Epithelial cell of umbilical artery (primary cell): Measurements from ENCODE around the gene LAIR1. TPM values are rescaled to one million over a fixed set of nuclear protein-coding genes. Genes with fewer than 3 reads are reported as not detected.

ENCODE experiments used
- total RNA-seq: library from RNA; depleted of rRNA; stranded (reverse); fragments of >200 nt; gene quantifications from 2 replicates; pipeline ENCODE4 v1.2.3, GENCODE V29; 2014

The LAIR1 gene
- not detected in 2 replicates for total RNA-seq

GRCh38 chr19:54364775-54365257, at the start of gene LAIR1:
TSS of gene LAIR1 (minus strand) at chr19:54364931. CDS start at chr19:54364804, 127 bp downstream.

DNA sequence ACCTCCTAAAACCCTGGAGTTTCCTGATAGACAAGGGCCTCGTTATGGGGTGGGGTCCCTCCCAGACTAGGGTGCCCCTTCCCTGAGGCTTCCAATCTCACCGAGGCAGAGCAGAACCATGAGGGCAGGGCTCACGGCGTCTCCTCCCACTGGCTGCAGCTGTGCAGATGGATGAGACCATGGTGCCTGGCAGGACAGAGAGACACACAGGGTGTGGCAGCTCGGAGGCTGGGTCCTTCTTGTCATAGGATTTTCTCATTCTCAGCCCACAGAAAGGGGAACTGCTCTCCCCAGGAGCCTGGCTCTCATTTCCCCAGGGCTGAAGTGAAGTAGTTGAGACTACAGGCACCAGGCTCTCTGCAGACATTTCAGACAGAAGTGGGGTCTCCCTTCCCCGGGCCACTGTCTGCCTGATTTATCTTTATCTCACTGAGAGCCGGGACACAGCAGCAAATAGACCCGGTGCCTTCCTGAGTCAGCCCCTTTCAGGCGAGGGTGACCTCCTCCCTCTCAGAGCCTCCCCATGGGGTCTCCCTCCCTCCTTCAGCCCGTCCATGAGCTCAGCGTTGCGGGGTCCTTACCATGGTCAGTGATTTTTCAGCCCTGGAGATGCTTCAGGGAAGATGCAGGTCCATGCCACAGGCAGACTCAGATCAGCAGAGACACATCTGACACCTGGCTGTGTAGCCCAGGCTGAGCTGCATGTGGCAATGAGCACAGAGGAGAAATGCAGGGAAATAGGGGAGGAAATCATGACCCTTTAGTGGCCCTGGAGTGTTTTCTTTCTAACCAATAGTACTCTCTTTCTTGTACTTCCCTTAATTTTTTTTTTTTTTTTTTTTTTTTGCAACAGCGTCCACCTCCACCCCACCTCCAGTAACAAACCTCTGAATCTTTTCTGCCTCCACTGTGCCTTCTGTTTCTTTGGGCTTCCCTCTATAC, 52.0 kb downstream of the LAIR1 start, which contains the start of gene LILRA5:
TSS of gene LILRA5 (minus strand) at position 731 of the 942 bp plus-strand sequence. CDS start at position 584, 147 bp downstream.

Other genes starting within 250 kb of the LAIR1 start
- 36.6 and 40.0 TPM in 2 replicates for gene TFPT, start 249.3 kb downstream of the LAIR1 start, total RNA-seq
- gene PRPF31, start 249.2 kb downstream of the LAIR1 start, total RNA-seq, result 75.7 and 92.9 TPM in 2 replicates
- gene CNOT3, start 227.2 kb downstream of the LAIR1 start, total RNA-seq, result 9.1 and 9.3 TPM in 2 replicates
- 7.8 and 12.2 TPM in 2 replicates for gene LENG1, start 205.2 kb downstream of the LAIR1 start, total RNA-seq
- gene TMC4, start 191.8 kb downstream of the LAIR1 start, total RNA-seq, result 0.32 TPM in 1 of 2 replicates, not detected in the other
- 45.1 and 83.9 TPM in 2 replicates for gene MBOAT7, start 175.4 kb downstream of the LAIR1 start, total RNA-seq
- 60.0 and 74.1 TPM in 2 replicates for gene TSEN34, start 173.6 kb downstream of the LAIR1 start, total RNA-seq
- 2,242 and 2,420 TPM in 2 replicates for gene RPS9, start 164.1 kb downstream of the LAIR1 start, total RNA-seq
- gene LILRB3, start 141.9 kb downstream of the LAIR1 start, total RNA-seq, result not detected in 2 replicates
- gene LILRA6, start 122.1 kb downstream of the LAIR1 start, total RNA-seq, result under 0.01 TPM in 1 of 2 replicates, not detected in the other
- gene LILRB5, start 107.7 kb downstream of the LAIR1 start, total RNA-seq, result not detected in 2 replicates
- gene LILRB2, start 83.8 kb downstream of the LAIR1 start, total RNA-seq, result not detected in 2 replicates
- gene LILRA5, start 51.8 kb downstream of the LAIR1 start, total RNA-seq, result not detected in 2 replicates
- not detected in 2 replicates for gene LILRA4, start 25.8 kb downstream of the LAIR1 start, total RNA-seq
- gene TTYH1, start 50.5 kb upstream of the LAIR1 start, total RNA-seq, result not detected in 2 replicates
- gene LENG8, start 84.3 kb upstream of the LAIR1 start, total RNA-seq, result 14.3 and 34.3 TPM in 2 replicates
- 5.6 and 7.5 TPM in 2 replicates for gene LENG9, start 98.8 kb upstream of the LAIR1 start, total RNA-seq
- 29.6 and 40.3 TPM in 2 replicates for gene CDC42EP5, start 108.4 kb upstream of the LAIR1 start, total RNA-seq
- gene LAIR2, start 137.9 kb upstream of the LAIR1 start, total RNA-seq, result not detected in 2 replicates
- not detected in 2 replicates for gene LILRA2, start 208.9 kb upstream of the LAIR1 start, total RNA-seq
- not detected in 2 replicates for gene LILRA1, start 228.7 kb upstream of the LAIR1 start, total RNA-seq